Fibroblast of lung (primary cell): ENCODE measurements around the gene CTLA4. TPM values are rescaled to one million over a fixed set of nuclear protein-coding genes. Genes with fewer than 3 reads are reported as not detected.

ENCODE experiments used
- DNase-seq, 2 donors: peaks; one replicate each; pipeline versions ENCODE4 v3.0.0 to v3.0.0-alpha.2; 2010; ENCODE audit warnings: low read depth in 2 of 2
- H2AFZ ChIP-seq: 2 replicates; pipeline ENCODE4 v1.5.1; 2012; ENCODE audit warnings: low read length, control low read depth, inconsistent platforms
- H3K27ac ChIP-seq: 2 replicates; pipeline ENCODE4 v1.5.1; 2011; ENCODE audit warnings: low read length, control low read depth; ENCODE audit not compliant: insufficient read depth
- H3K27me3 ChIP-seq: 2 replicates; pipeline ENCODE4 v1.5.1; 2011; ENCODE audit warnings: mild to moderate bottlenecking, low read length; ENCODE audit not compliant: control insufficient read depth, insufficient read depth
- H3K36me3 ChIP-seq: 2 replicates; pipeline ENCODE4 v1.5.1; 2011; ENCODE audit warnings: low read length; ENCODE audit not compliant: control insufficient read depth, insufficient read depth
- H3K4me1 ChIP-seq: 2 replicates; pipeline ENCODE4 v1.5.1; 2011; ENCODE audit warnings: low read length; ENCODE audit not compliant: control insufficient read depth, insufficient read depth; ENCODE audit errors: extremely low read depth
- H3K4me2 ChIP-seq: 2 replicates; pipeline ENCODE4 v1.5.1; 2011; ENCODE audit warnings: low read length, control low read depth; ENCODE audit not compliant: insufficient read depth; ENCODE audit errors: extremely low read depth
- H3K4me3 ChIP-seq, 4 experiments: fragments of 200-600 bp in 1 of 4; sonication (generic) in 1 of 4; replicated peaks in 1 of 4; 2 replicates each; pipeline ENCODE4 v1.5.1; 2011 to 2016; ENCODE audit warnings: low read length in 4 of 4, low read depth in 3 of 4, mild to moderate bottlenecking in 3 of 4, control low read depth in 2 of 4, inconsistent platforms in 1 of 4, mixed read lengths in 1 of 4; ENCODE audit not compliant: insufficient read depth in 1 of 4; ENCODE audit errors: control extremely low read depth in 1 of 4
- H3K79me2 ChIP-seq: 2 replicates; pipeline ENCODE4 v1.5.1; 2012; ENCODE audit warnings: mild to moderate bottlenecking, low read length, inconsistent platforms; ENCODE audit not compliant: control insufficient read depth, insufficient read depth
- H3K9ac ChIP-seq: 2 replicates; pipeline ENCODE4 v1.5.1; 2011; ENCODE audit warnings: mild to moderate bottlenecking, low read length, control low read depth; ENCODE audit not compliant: insufficient read depth
- H3K9me3 ChIP-seq: 2 replicates; pipeline ENCODE4 v1.5.1; 2012; ENCODE audit warnings: low read depth, low read length; ENCODE audit not compliant: control insufficient read depth, insufficient read depth
- H4K20me1 ChIP-seq: 2 replicates; pipeline ENCODE4 v1.5.1; 2011; ENCODE audit warnings: low read length; ENCODE audit not compliant: control insufficient read depth, insufficient read depth; ENCODE audit errors: extremely low read depth
- CTCF ChIP-seq, 2 donors: IDR thresholded peaks in 1 of 2; conservative IDR thresholded peaks in 1 of 2; 1 replicate in 1 of 2; 2 replicates in 1 of 2; pipeline ENCODE4 v1.5.1; 2011 to 2012; ENCODE audit warnings: low read length in 2 of 2, control low read depth in 1 of 2, inconsistent platforms in 1 of 2, low read depth in 1 of 2, mild to moderate bottlenecking in 1 of 2
- EZH2 ChIP-seq: IDR thresholded peaks from 2 replicates; pipeline ENCODE4 v1.5.1; 2012; ENCODE audit warnings: low read length, control low read depth, mild to moderate bottlenecking; ENCODE audit errors: missing control alignments
- polyA plus RNA-seq, 2 donors: library from polyadenylated mRNA; depleted of rRNA in 1 of 2; stranded (reverse) in 1 of 2; unstranded in 1 of 2; fragments of >200 nt; gene quantifications; 2 replicates each; pipeline ENCODE4 v1.2.1, GENCODE V29; 2011 to 2012; ENCODE audit warnings: missing spikeins in 1 of 2
- total RNA-seq: library from RNA; depleted of rRNA; stranded (reverse); fragments of >200 nt; gene quantifications from 2 replicates; pipeline ENCODE4 v1.2.1, GENCODE V29; 2014

The CTLA4 gene
- total and polyA plus RNA-seq, 2 donors (not counting 1 experiment from before 2014, with no cell fraction given): not detected

GRCh38 chr2:203889542-203889941, 22.0 kb downstream of the CTLA4 start:
- Histone ChIP-seq H3K9ac (no peak overlapping the region), H3K27me3 (no peaks in the 10 kb centered on the region), H3K4me3 (no peak overlapping the region), H2AFZ (no peak overlapping the region), H3K4me1 (no peaks in the 10 kb centered on the region), H3K4me2 (no peak overlapping the region), H3K36me3 (no peaks in the 10 kb centered on the region), H4K20me1 (no peaks in the 10 kb centered on the region), H3K9me3 (no peaks in the 10 kb centered on the region), H3K79me2 (no peaks in the 10 kb centered on the region), H3K27ac (no peak overlapping the region)
- TF ChIP-seq EZH2: no peak
- no peak for TF ChIP-seq CTCF (conservative IDR thresholded peaks at IDR 0.05 in 1 of 2, IDR thresholded peaks at IDR 0.05 in 1 of 2; ENCODE audit: low read depth in 1 of 2, low read length in 2 of 2)
- DNase-seq: no peak

- no peaks in the 10 kb centered on the region for H3K79me2 ChIP-seq
- H3K9me3 ChIP-seq: no peaks in the 10 kb centered on the region
- no peak overlapping the region for H2AFZ ChIP-seq
- H3K27me3 ChIP-seq: no peaks in the 10 kb centered on the region
- H3K4me2 ChIP-seq: no peak overlapping the region
- no peaks in the 10 kb centered on the region for H4K20me1 ChIP-seq
- no peak overlapping the region for H3K27ac ChIP-seq
- no peak overlapping the region for H3K9ac ChIP-seq
- H3K4me1 ChIP-seq: no peaks in the 10 kb centered on the region
- H3K4me3 ChIP-seq: no peak overlapping the region
- no peaks in the 10 kb centered on the region for H3K36me3 ChIP-seq
- TF ChIP-seq CTCF (conservative IDR thresholded peaks at IDR 0.05 in 1 of 2, IDR thresholded peaks at IDR 0.05 in 1 of 2; ENCODE audit: low read depth in 1 of 2, low read length in 2 of 2): no peak
- TF ChIP-seq EZH2: no peak
- DNase-seq: no peak
Measured at GRCh38 chr2:203889944-203890343, 22.4 kb downstream of the CTLA4 start.

- no peaks in the 10 kb centered on the region for H3K27me3 ChIP-seq
- H4K20me1 ChIP-seq: no peaks in the 10 kb centered on the region
- H3K9me3 ChIP-seq: no peaks in the 10 kb centered on the region
- H3K79me2 ChIP-seq: no peaks in the 10 kb centered on the region
- no peak overlapping the region for H3K27ac ChIP-seq
- no peak overlapping the region for H3K4me3 ChIP-seq
- H3K9ac ChIP-seq: no peak overlapping the region
- DNase-seq: no peak
- H3K36me3 ChIP-seq: no peaks in the 10 kb centered on the region
- no peak overlapping the region for H3K4me2 ChIP-seq
- H3K4me1 ChIP-seq: no peaks in the 10 kb centered on the region
- H2AFZ ChIP-seq: no peak overlapping the region
- TF ChIP-seq EZH2 (no peak), CTCF (conservative IDR thresholded peaks at IDR 0.05 in 1 of 2, IDR thresholded peaks at IDR 0.05 in 1 of 2; ENCODE audit: low read depth in 1 of 2, low read length in 2 of 2) (no peak)
Measured at GRCh38 chr2:203890733-203891132, 23.2 kb downstream of the CTLA4 start.
